ENCODE measurements around the gene TMIGD1. TPM values are rescaled to one million over a fixed set of nuclear protein-coding genes. Genes with fewer than 3 reads are reported as not detected.
A peak's percentile ranks its signal among the peaks of the same experiment; 100 is the strongest.

The TMIGD1 gene
- total and polyA plus RNA-seq, 2 donors (not counting 3 experiments of a cell fraction or from before 2014, with no cell fraction given) = not detected

DNA sequence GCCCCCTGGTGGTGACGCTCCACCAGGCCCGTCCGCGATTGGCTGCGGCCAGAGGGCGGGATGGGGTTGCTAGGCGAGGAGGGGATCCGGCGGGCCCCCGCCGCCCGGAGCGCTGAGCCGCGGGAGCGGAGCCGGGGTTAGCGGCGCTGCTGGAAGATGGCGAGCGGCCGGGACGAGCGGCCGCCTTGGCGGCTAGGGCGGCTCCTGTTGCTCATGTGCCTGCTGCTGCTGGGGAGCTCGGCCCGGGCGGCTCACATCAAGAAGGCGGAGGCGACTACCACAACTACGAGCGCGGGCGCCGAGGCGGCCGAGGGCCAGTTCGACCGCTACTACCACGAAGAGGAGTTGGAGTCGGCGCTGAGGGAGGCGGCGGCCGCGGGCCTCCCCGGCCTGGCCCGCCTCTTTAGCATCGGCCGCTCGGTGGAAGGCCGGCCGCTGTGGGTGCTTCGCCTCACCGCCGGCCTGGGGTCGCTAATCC is 45.0 kb upstream of the TMIGD1 start, which contains the start of gene CPD:
Gene CPD (plus strand): TSS at position 103 of the 478 bp plus-strand sequence. CDS start 54 bp downstream, at position 157.
- no peaks in the 10 kb centered on the region for H3K9me3 ChIP-seq (replicated peaks; ENCODE audit: control insufficient read depth, insufficient read depth, low read length)
- peak within 1 kb of the TSS; percentile 97 for H3K4me2 ChIP-seq (ENCODE audit: insufficient read depth, low read length)
- H3K4me1 ChIP-seq (ENCODE audit: control insufficient read depth, extremely low read depth, insufficient read depth, low read length) = peaks cover 23% of the 10 kb centered on the region
- peaks cover 18% of the 10 kb centered on the region for H3K79me2 ChIP-seq (ENCODE audit: control insufficient read depth, insufficient read depth, low read length)
- peak; percentile 85 for FAIRE-seq
- peak within 1 kb of the TSS; percentile 55 for H3K9ac ChIP-seq (replicated peaks; ENCODE audit: extremely low read depth, insufficient read depth, low read length)
- no TSS peak for BruUV-seq (replicated peaks)
- POLR2A ChIA-PET = no interaction called here
- no peaks in the 10 kb centered on the region for H3K9me1 ChIP-seq (replicated peaks; ENCODE audit: control insufficient read depth, extremely low read depth, insufficient read depth, low read length)
- H3K4me3 ChIP-seq (replicated peaks in 1 of 3; ENCODE audit: insufficient read depth in 1 of 3, low read depth in 1 of 3, low read length in 3 of 3) = peak within 1 kb of the TSS; percentile 71 to 92 (median 86)
- H3K27me3 ChIP-seq (ENCODE audit: control insufficient read depth in 2 of 2, insufficient read depth in 2 of 2, low read length in 2 of 2) = peaks cover 2 to 3% of the 10 kb centered on the region in 2 experiments
- H3K27ac ChIP-seq (ENCODE audit: insufficient read depth, low read depth, low read length) = peak within 1 kb of the TSS; percentile 32
- H2AFZ ChIP-seq (ENCODE audit: low read depth, low read length) = peak within 1 kb of the TSS; percentile 100
- H4K20me1 ChIP-seq (replicated peaks; ENCODE audit: control insufficient read depth, extremely low read depth, insufficient read depth, low read length) = peaks cover 4% of the 10 kb centered on the region
- TF ChIP-seq, protein P1, sequence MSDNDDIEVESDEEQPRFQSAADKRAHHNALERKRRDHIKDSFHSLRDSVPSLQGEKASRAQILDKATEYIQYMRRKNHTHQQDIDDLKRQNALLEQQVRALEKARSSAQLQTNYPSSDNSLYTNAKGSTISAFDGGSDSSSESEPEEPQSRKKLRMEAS (IDR thresholded peaks at IDR 0.05; ENCODE audit: insufficient read depth, insufficient read length) = no peak
- TF ChIP-seq POLR2AphosphoS5 (IDR thresholded peaks at IDR 0.05; ENCODE audit: insufficient read depth, low read depth, low read length) (peak; percentile 93), POLR2A (IDR thresholded peaks at IDR 0.05; ENCODE audit: low read depth, low read length) (peak; percentile 97), MYC (IDR thresholded peaks at IDR 0.05; ENCODE audit: low read depth, low read length) (no peak), EZH2 (IDR thresholded peaks at IDR 0.05; ENCODE audit: borderline replicate concordance, low read depth, low read length, severe bottlenecking) (no peak)
- TF ChIP-seq, protein P2, sequence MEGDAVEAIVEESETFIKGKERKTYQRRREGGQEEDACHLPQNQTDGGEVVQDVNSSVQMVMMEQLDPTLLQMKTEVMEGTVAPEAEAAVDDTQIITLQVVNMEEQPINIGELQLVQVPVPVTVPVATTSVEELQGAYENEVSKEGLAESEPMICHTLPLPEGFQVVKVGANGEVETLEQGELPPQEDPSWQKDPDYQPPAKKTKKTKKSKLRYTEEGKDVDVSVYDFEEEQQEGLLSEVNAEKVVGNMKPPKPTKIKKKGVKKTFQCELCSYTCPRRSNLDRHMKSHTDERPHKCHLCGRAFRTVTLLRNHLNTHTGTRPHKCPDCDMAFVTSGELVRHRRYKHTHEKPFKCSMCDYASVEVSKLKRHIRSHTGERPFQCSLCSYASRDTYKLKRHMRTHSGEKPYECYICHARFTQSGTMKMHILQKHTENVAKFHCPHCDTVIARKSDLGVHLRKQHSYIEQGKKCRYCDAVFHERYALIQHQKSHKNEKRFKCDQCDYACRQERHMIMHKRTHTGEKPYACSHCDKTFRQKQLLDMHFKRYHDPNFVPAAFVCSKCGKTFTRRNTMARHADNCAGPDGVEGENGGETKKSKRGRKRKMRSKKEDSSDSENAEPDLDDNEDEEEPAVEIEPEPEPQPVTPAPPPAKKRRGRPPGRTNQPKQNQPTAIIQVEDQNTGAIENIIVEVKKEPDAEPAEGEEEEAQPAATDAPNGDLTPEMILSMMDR (IDR thresholded peaks at IDR 0.05; ENCODE audit: extremely low read depth in 1 of 2, insufficient read depth in 1 of 2, low read depth in 1 of 2, low read length in 2 of 2) = no peak
- H3K36me3 ChIP-seq (ENCODE audit: control insufficient read depth in 2 of 2, extremely low read depth in 1 of 2, insufficient read depth in 2 of 2, low read length in 2 of 2) = no peaks in the 10 kb centered on the region
- dilution Hi-C loops (cut with MboI; ENCODE audit: extremely low pct_ligation_motif_present, low sequenced_read_pairs) = no loop called here
- intact Hi-C loops (cut with micrococcal nuclease) = loop anchor here (2.0 kb wide), 1 partner anchor 38 kb away; no protein-coding TSS in a partner anchor
- DNase-seq (ENCODE audit: low read depth, low spot score) = peak; percentile 95
- CTCF ChIA-PET = interaction anchor here (3.4 kb wide), 1 partner anchor 38 kb away, joined by 14 read pairs; no protein-coding TSS in a partner anchor
